ENCODE results near the gene ACER3. TPM values are rescaled to one million over a fixed set of nuclear protein-coding genes. Genes with fewer than 3 reads are reported as not detected.
"Not testable (repeated sequence)": the region's sequence is repeated elsewhere in the genome, so short reads cannot be mapped to it uniquely, and the experiment has no call there.

ACER3 gene
- total RNA-seq, 1 experiment from 2014 or later, result 26.2 TPM

- no peak for DNase-seq (ENCODE audit: low spot score)
- in situ Hi-C loops (cut with HindIII; ENCODE audit: low sequenced_read_pairs), result no loop called here
Observed at GRCh38 chr11:76835036-76835435, 25.7 kb upstream of the ACER3 start.

GRCh38 chr11:76835928-76836612 is 24.6 kb upstream of the ACER3 start:
- in situ Hi-C loops (cut with HindIII; ENCODE audit: low sequenced_read_pairs), result no loop called here
- peak; percentile 94 for DNase-seq (ENCODE audit: low spot score)

- peak; percentile 51 for DNase-seq (ENCODE audit: low spot score)
- in situ Hi-C loops (cut with HindIII; ENCODE audit: low sequenced_read_pairs), result no loop called here
Observed at GRCh38 chr11:76836613-76837291, 24.0 kb upstream of the ACER3 start.

GRCh38 chr11:76837696-76838677 is 22.7 kb upstream of the ACER3 start:
- in situ Hi-C loops (cut with HindIII; ENCODE audit: low sequenced_read_pairs), result no loop called here
- no peak for DNase-seq (ENCODE audit: low spot score)

- in situ Hi-C loops (cut with HindIII; ENCODE audit: low sequenced_read_pairs), result no loop called here
- no peak for DNase-seq (ENCODE audit: low spot score)
Observed at GRCh38 chr11:76838678-76839068, 22.0 kb upstream of the ACER3 start.

- DNase-seq (ENCODE audit: low spot score), result no peak
- in situ Hi-C loops (cut with HindIII; ENCODE audit: low sequenced_read_pairs), result no loop called here
Observed at GRCh38 chr11:76839311-76839710, 21.4 kb upstream of the ACER3 start.

GRCh38 chr11:76841923-76842452 is 18.7 kb upstream of the ACER3 start:
- no peak for DNase-seq (ENCODE audit: low spot score)
- in situ Hi-C loops (cut with HindIII; ENCODE audit: low sequenced_read_pairs), result no loop called here

GRCh38 chr11:76843907-76844306 is 16.8 kb upstream of the ACER3 start:
- in situ Hi-C loops (cut with HindIII; ENCODE audit: low sequenced_read_pairs), result no loop called here
- no peak for DNase-seq (ENCODE audit: low spot score)

- DNase-seq (ENCODE audit: low spot score), result no peak
- in situ Hi-C loops (cut with HindIII; ENCODE audit: low sequenced_read_pairs), result no loop called here
Observed at GRCh38 chr11:76844511-76844910, 16.2 kb upstream of the ACER3 start.

GRCh38 chr11:76845069-76845468 is 15.6 kb upstream of the ACER3 start:
- in situ Hi-C loops (cut with HindIII; ENCODE audit: low sequenced_read_pairs), result no loop called here

GRCh38 chr11:76846441-76846840 is 14.3 kb upstream of the ACER3 start:
- DNase-seq (ENCODE audit: low spot score), result no peak
- in situ Hi-C loops (cut with HindIII; ENCODE audit: low sequenced_read_pairs), result no loop called here

More at GRCh38 chr11:76845069-76845468, 15.6 kb upstream of the ACER3 start:
- DNase-seq (ENCODE audit: low spot score), result no peak

GRCh38 chr11:76849376-76849775 is 11.3 kb upstream of the ACER3 start:
- in situ Hi-C loops (cut with HindIII; ENCODE audit: low sequenced_read_pairs), result no loop called here
- no peak for DNase-seq (ENCODE audit: low spot score)

- no peak for DNase-seq (ENCODE audit: low spot score)
- in situ Hi-C loops (cut with HindIII; ENCODE audit: low sequenced_read_pairs), result no loop called here
Observed at GRCh38 chr11:76850130-76850529, 10.6 kb upstream of the ACER3 start.

GRCh38 chr11:76850815-76851214 is 9.9 kb upstream of the ACER3 start:
- DNase-seq (ENCODE audit: low spot score), result peak; percentile 61
- in situ Hi-C loops (cut with HindIII; ENCODE audit: low sequenced_read_pairs), result no loop called here

- DNase-seq (ENCODE audit: low spot score), result no peak
- in situ Hi-C loops (cut with HindIII; ENCODE audit: low sequenced_read_pairs), result no loop called here
Observed at GRCh38 chr11:76854709-76855108, 6.0 kb upstream of the ACER3 start.

GRCh38 chr11:76855670-76856069 is 5.0 kb upstream of the ACER3 start:
- DNase-seq (ENCODE audit: low spot score); in situ Hi-C loops (cut with HindIII; ENCODE audit: low sequenced_read_pairs): not testable (repeated sequence)

- DNase-seq (ENCODE audit: low spot score), result no peak
- in situ Hi-C loops (cut with HindIII; ENCODE audit: low sequenced_read_pairs), result no loop called here
Observed at GRCh38 chr11:76856106-76856505, 4.6 kb upstream of the ACER3 start.

GRCh38 chr11:76856571-76856970 is 4.1 kb upstream of the ACER3 start:
- DNase-seq (ENCODE audit: low spot score), result no peak
- in situ Hi-C loops (cut with HindIII; ENCODE audit: low sequenced_read_pairs), result no loop called here

- no peak for DNase-seq (ENCODE audit: low spot score)
- in situ Hi-C loops (cut with HindIII; ENCODE audit: low sequenced_read_pairs), result no loop called here
Observed at GRCh38 chr11:76857781-76858410, 2.8 kb upstream of the ACER3 start.

Data from G401 (cell line).